Common myeloid progenitor, CD34-positive (primary cell): ENCODE results near the gene AXL. TPM values are rescaled to one million over a fixed set of nuclear protein-coding genes. Genes with fewer than 3 reads are reported as not detected.
"Not testable (repeated sequence)": the region's sequence is repeated elsewhere in the genome, so short reads cannot be mapped to it uniquely, and the experiment has no call there.

Experiments
- CTCF ChIA-PET: fragments of 350-600 bp; sonication (Branson Sonifier 250); formaldehyde crosslinking; loops from one replicate; lab custom pipeline; 2021; ENCODE audit warnings: antibody characterized with exemption; lab: Charles Lee
- POLR2A ChIA-PET: fragments of 350-600 bp; sonication (Branson Sonifier 250); formaldehyde crosslinking; loops from one replicate; lab custom pipeline; 2021; ENCODE audit warnings: antibody characterized with exemption; lab: Charles Lee
- DNase-seq, 3 donors: peaks; one replicate each; pipeline versions ENCODE4 v3.0.0 to v3.0.0-alpha.2; 2013
- H3K27ac ChIP-seq, 2 experiments: 1 replicate in 1 of 2; 2 replicates in 1 of 2; pipeline ENCODE4 v1.7.0; 2013; ENCODE audit warnings: inconsistent platforms in 2 of 2, low read length in 2 of 2, mild to moderate bottlenecking in 2 of 2, low read depth in 1 of 2, moderate library complexity in 1 of 2; ENCODE audit not compliant: severe bottlenecking in 2 of 2, insufficient read depth in 1 of 2, poor library complexity in 1 of 2
- H3K27me3 ChIP-seq, 5 experiments: replicated peaks in 2 of 5; 1 replicate in 3 of 5; 2 replicates in 2 of 5; pipeline versions ENCODE4 v1.6.1 to v1.7.0; 2013; ENCODE audit warnings: low read length in 4 of 5, mild to moderate bottlenecking in 2 of 5, moderate library complexity in 2 of 5, inconsistent platforms in 1 of 5; ENCODE audit not compliant: insufficient read depth in 5 of 5, control insufficient read depth in 4 of 5
- H3K36me3 ChIP-seq, 4 experiments: 1 replicate in 2 of 4; 2 replicates in 2 of 4; pipeline versions ENCODE4 v1.6.1 to v1.7.0; 2013; ENCODE audit warnings: low read length in 3 of 4, control low read depth in 1 of 4, mild to moderate bottlenecking in 1 of 4; ENCODE audit not compliant: control insufficient read depth in 4 of 4, insufficient read depth in 4 of 4
- H3K4me1 ChIP-seq, 4 experiments: 1 replicate in 3 of 4; 2 replicates in 1 of 4; pipeline versions ENCODE4 v1.6.1 to v1.7.1; 2013; ENCODE audit warnings: low read length in 3 of 4, mild to moderate bottlenecking in 3 of 4, control low read depth in 1 of 4, inconsistent platforms in 1 of 4, moderate library complexity in 1 of 4; ENCODE audit not compliant: control insufficient read depth in 4 of 4, insufficient read depth in 4 of 4; ENCODE audit errors: control extremely low read depth in 1 of 4
- H3K4me3 ChIP-seq, 7 experiments: 1 replicate in 4 of 7; 2 replicates in 3 of 7; pipeline versions ENCODE4 v1.5.1 to v1.7.0; 2013; ENCODE audit warnings: mild to moderate bottlenecking in 7 of 7, low read length in 6 of 7, moderate library complexity in 6 of 7, inconsistent platforms in 2 of 7, low read depth in 2 of 7, control low read depth in 1 of 7; ENCODE audit not compliant: insufficient read depth in 4 of 7, control insufficient read depth in 1 of 7; ENCODE audit errors: extremely low read depth in 1 of 7
- H3K9me3 ChIP-seq, 5 experiments: 1 replicate in 4 of 5; 2 replicates in 1 of 5; pipeline versions ENCODE4 v1.6.1 to v1.7.1; 2013; ENCODE audit warnings: low read length in 4 of 5, mild to moderate bottlenecking in 2 of 5, inconsistent platforms in 1 of 5, low read depth in 1 of 5, moderate library complexity in 1 of 5; ENCODE audit not compliant: control insufficient read depth in 4 of 5, insufficient read depth in 2 of 5; ENCODE audit errors: control extremely low read depth in 1 of 5
- WGBS: methylation state at CpG from one replicate; pipeline ENCODE4 v1.1.5; 2013; ENCODE audit not compliant: insufficient coverage; 5-methylcytosine and 5-hydroxymethylcytosine counted together
- polyA plus RNA-seq: library from polyadenylated mRNA; unstranded; fragments of 120-200 nt; gene quantifications from one replicate; pipeline ENCODE4 v1.2.1, GENCODE V29; 2013

The AXL gene
- polyA plus RNA-seq, result 3.2 TPM

DNA sequence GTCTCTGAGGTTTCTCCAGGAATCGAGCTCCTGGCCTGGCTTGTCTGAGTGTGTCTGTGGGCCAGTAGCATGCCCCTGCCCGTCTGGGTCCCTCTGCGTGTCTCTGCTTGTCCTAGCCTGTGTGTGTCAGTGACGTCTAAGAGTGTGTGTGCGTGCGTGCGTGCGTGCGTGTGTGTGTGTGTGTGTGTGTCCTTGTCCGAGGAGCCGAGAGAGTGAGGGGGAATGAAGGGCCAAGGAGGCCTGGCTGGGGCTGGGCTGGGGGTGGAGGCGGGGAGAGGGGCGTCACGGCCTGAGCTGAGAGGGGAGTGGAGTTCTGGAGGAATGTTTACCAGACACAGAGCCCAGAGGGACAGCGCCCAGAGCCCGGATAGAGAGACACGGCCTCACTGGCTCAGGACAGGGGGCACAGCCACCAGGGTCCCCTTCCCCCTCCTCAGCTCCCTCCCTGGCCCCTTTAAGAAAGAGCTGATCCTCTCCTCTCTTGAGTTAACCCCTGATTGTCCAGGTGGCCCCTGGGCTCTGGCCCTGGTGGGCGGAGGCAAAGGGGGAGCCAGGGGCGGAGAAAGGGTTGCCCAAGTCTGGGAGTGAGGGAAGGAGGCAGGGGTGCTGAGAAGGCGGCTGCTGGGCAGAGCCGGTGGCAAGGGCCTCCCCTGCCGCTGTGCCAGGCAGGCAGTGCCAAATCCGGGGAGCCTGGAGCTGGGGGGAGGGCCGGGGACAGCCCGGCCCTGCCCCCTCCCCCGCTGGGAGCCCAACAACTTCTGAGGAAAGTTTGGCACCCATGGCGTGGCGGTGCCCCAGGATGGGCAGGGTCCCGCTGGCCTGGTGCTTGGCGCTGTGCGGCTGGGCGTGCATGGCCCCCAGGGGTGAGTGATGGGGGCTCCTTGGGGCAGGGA, at the start of gene AXL:
AXL (plus strand) TSS at position 609 of the 893 bp plus-strand sequence; CDS start at position 779, 170 bp downstream.
- Histone ChIP-seq H3K27ac (peak within 1 kb of the TSS in 1 of 2 experiments; percentile 34), H3K9me3 (no peaks in the 10 kb centered on the region), H3K4me1 (peaks cover 0 to 9% (median 4%) of the 10 kb centered on the region in 4 experiments), H3K4me3 (peak within 1 kb of the TSS in 5 of 7 experiments; percentile 6 to 53 (median 19)), H3K36me3 (no peaks in the 10 kb centered on the region), H3K27me3 (peaks cover 0 to 40% (median 2%) of the 10 kb centered on the region in 5 experiments)
- ChIA-PET CTCF (interaction anchor here (0.8 kb wide), 1 partner anchor 44 kb away, joined by 3 read pairs; no protein-coding TSS in a partner anchor), POLR2A (interaction anchor here (0.7 kb wide), 1 partner anchor 221 kb away, joined by 3 read pairs; no protein-coding TSS in a partner anchor)
- 23% methylated on average over 18 of the region's 32 CpGs for WGBS
- DNase-seq, result peak in 2 of 3 donors; percentile 52 to 68

DNA sequence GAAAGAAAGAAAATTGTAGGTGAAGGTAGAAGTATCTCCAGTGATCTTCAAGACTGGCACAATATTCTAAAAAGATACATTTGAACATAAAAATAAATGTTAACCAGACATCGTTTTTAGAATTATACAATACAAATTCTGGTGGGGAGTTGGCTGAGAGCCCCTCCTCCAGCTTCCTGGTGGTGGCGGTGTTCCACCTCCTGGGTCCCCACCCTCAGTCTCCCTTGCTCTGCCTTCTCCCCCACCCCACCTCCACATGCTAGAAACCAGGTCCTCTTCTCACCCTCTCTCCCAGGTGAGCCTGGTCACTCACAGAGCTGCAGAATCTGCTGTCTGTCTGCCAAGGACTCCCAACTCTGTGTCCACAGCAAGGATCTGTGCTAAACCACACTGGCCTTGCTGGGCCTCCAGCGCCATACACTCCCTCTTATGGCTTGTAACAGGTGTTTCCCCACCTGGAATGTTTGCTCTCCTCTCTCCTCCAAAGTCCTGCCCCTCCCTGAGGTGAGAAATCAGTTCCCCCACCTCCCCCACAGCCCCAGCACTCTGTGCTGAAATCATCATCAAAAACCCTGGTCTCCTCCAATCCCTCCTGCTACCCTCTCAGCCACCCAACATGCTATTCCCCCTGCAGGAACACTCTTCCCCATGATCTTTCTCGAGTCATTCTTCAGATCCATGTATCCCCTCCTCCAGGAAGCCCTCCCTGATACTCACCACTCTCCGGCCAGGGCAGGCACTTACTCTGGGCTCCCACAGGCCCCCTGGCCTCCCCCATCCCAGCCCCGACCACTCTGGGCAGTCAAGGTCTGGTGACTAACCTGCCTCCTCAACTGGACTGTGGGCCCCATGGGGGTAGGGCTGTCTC, 46.5 kb upstream of the AXL start:
- WGBS, result 100% methylated on average over 4 of the region's 6 CpGs
- no peaks in the 10 kb centered on the region for H3K36me3 ChIP-seq
- no peak overlapping the region for H3K27ac ChIP-seq
- ChIA-PET CTCF (no interaction called here), POLR2A (no interaction called here)
- no peaks in the 10 kb centered on the region for H3K27me3 ChIP-seq
- H3K4me3 ChIP-seq, result no peak overlapping the region
- no peaks in the 10 kb centered on the region for H3K9me3 ChIP-seq
- H3K4me1 ChIP-seq, result peaks cover 0 to 19% (median 16%) of the 10 kb centered on the region in 4 experiments
- no peak for DNase-seq

DNA sequence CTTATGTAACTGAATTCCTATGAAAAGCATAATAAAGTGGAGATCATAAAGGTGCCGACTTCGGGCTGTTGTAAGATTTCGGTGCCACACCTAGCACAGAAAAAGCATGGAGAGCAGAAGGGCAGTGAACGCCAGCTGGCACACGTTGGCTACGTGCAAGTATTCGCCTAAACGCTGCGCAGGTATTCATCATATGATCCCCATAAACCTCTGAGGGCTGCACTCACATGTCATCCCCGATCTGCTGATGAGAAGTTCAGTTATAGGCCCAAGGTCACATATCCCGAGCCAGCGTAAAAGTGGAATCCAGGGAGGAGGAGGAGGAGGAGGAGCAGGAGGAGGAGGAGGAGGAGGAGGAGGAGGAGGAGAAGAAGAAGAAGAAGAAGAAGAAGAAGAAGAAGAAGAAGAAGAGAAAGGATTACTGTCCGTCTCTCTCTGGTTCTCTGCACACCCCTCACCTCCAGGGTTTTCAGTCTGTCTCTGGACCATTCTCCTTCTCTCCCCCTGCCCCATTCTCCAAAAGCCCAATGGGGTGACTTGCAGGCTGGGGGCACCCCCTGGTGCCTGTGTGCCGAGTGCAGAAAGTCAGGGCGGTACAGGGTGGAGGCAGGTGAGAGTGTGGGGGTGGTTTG, 44.6 kb upstream of the AXL start:
- Histone ChIP-seq H3K36me3 (no peaks in the 10 kb centered on the region), H3K4me1 (peaks cover 0 to 19% (median 16%) of the 10 kb centered on the region in 4 experiments), H3K27ac (no peak overlapping the region), H3K9me3 (no peaks in the 10 kb centered on the region), H3K27me3 (no peaks in the 10 kb centered on the region), H3K4me3 (no peak overlapping the region)
- DNase-seq, result no peak
- 94% methylated on average over 7 of the region's 15 CpGs for WGBS
- ChIA-PET CTCF (interaction anchor here (1.2 kb wide), 1 partner anchor 12 kb away, joined by 3 read pairs; no protein-coding TSS in a partner anchor), POLR2A (no interaction called here)

DNA sequence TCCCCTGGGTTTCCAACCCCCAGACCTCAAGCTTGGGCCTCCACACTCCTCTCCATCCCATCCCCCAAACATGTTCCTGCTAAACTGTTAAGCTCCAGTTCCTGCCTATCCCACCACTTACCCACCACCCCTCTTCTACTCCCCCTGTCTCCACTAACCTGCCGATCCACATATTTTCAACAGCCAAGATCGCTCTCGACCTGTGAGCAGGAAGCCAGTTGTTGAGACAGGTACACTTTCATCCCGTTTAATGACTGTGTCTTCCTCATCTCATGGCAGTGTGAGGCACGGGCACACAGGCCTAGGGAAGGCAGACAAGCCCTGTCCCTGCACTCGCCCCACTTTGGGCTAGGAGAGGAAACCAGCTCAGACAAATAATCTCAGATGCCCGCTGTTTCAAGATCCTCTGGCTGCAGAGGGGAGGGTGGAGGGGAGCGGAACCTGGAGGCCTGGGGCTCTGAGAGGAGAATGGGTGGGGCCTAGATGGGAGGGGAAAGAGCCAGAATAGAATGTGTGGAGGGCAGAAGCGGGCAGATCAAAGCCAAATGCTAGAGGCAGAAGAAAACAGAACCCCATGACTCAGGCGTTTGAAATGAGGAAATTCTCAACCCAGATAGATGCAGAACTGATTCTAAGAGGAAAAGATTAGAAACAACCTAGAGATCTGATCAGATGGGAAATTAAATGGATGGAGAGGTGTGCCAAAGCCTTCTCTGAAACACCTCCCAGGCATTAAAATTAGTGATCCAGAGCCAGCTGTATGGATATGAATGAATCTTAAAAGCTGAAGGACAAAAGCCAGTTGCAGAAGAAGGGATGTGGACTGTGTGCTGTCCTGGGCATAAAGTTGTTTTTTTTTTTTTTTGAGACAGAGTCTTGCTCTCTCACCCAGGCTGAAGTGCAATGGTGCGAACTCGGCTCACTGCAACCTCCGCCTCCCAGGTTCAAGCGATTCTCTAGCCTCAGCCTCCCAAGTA, 42.9 kb upstream of the AXL start:
- no peaks in the 10 kb centered on the region for H3K36me3 ChIP-seq
- POLR2A ChIA-PET, result no interaction called here
- H3K27me3 ChIP-seq, result no peaks in the 10 kb centered on the region
- peak; percentile 88 to 97 (median 96) for DNase-seq
- CTCF ChIA-PET, result interaction anchor here (1.2 kb wide), 1 partner anchor 13 kb away, joined by 3 read pairs; no protein-coding TSS in a partner anchor
- H3K4me1 ChIP-seq, result peaks cover 0 to 19% (median 16%) of the 10 kb centered on the region in 4 experiments
- WGBS, result 16% methylated on average over 13 of the region's 14 CpGs
- no peaks in the 10 kb centered on the region for H3K9me3 ChIP-seq
- H3K4me3 ChIP-seq, result peak overlapping the region in 1 of 7 experiments; percentile 7
- H3K27ac ChIP-seq, result no peak overlapping the region

DNA sequence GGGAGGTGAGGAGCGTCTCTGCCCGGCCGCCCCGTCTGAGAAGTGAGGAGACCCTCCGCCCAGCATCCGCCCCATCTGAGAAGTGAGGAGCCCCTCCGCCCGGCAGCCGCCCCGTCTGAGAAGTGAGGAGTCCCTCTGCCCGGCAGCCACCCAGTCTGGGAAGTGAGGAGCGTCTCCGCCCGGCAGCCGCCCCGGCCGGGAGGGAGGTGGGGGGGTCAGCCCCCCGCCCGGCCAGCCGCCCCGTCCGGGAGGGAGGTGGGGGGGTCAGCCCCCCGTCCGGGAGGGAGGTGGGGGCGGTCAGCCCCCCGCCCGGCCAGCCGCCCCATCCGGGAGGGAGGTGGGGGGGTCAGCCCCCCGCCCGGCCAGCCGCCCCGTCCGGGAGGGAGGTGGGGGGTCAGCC, 38.9 kb upstream of the AXL start:
- peaks cover 0 to 19% (median 16%) of the 10 kb centered on the region in 4 experiments for H3K4me1 ChIP-seq
- DNase-seq, POLR2A ChIA-PET, CTCF ChIA-PET, H3K27ac ChIP-seq, H3K9me3 ChIP-seq, H3K36me3 ChIP-seq, H3K27me3 ChIP-seq, H3K4me3 ChIP-seq: not testable (repeated sequence)
- WGBS, result no CpG with 5 or more reads among the region's 34 CpGs
